Stimulated activated memory B cell treated with anti-CD40 and anti-IgM and Interleukin-4, amounts not matched to agents 10 μg/mL and 1 μg/mL and 100 μg/mL, for 72 hours (primary cell): ENCODE measurements around the gene GGA1.

Experiments used
- ATAC-seq: fragments of 150-1000 bp; cut with Tn5 transposase; 2 replicates; pipeline ENCODE4 v1.10.0; 2021
- H3K27ac Mint-ChIP-seq: one replicate; pipeline ENCODE4 v1.8.0; 2022; ENCODE audit warnings: mild to moderate bottlenecking, mixed read lengths
- H3K27me3 Mint-ChIP-seq: one replicate; pipeline ENCODE4 v1.8.0; 2022; ENCODE audit warnings: mixed read lengths
- H3K36me3 Mint-ChIP-seq: one replicate; pipeline ENCODE4 v1.8.0; 2022; ENCODE audit warnings: mixed read lengths
- H3K4me1 Mint-ChIP-seq: one replicate; pipeline ENCODE4 v1.8.0; 2022; ENCODE audit warnings: mixed read lengths
- H3K4me3 Mint-ChIP-seq: one replicate; pipeline ENCODE4 v1.8.0; 2022; ENCODE audit warnings: mild to moderate bottlenecking, moderate library complexity, mixed read lengths
- H3K9me3 Mint-ChIP-seq: one replicate; pipeline ENCODE4 v1.8.0; 2022; ENCODE audit warnings: mixed read lengths

Gene GGA1

GRCh38 chr22:37674951-37675929, 66.6 kb downstream of the GGA1 start, which contains the start of gene LGALS1:
TSS of gene LGALS1 (plus strand) at chr22:37675636. CDS start at chr22:37675703, 67 bp downstream.
- Mint-ChIP-seq H3K4me1 (peaks cover 71% of the 10 kb centered on the region), H3K36me3 (peaks cover 20% of the 10 kb centered on the region), H3K9me3 (no peaks in the 10 kb centered on the region), H3K27ac (peak within 1 kb of the TSS; percentile 95), H3K4me3 (peak within 1 kb of the TSS; percentile 85), H3K27me3 (no peaks in the 10 kb centered on the region)
- peak; percentile 78 for ATAC-seq

DNA sequence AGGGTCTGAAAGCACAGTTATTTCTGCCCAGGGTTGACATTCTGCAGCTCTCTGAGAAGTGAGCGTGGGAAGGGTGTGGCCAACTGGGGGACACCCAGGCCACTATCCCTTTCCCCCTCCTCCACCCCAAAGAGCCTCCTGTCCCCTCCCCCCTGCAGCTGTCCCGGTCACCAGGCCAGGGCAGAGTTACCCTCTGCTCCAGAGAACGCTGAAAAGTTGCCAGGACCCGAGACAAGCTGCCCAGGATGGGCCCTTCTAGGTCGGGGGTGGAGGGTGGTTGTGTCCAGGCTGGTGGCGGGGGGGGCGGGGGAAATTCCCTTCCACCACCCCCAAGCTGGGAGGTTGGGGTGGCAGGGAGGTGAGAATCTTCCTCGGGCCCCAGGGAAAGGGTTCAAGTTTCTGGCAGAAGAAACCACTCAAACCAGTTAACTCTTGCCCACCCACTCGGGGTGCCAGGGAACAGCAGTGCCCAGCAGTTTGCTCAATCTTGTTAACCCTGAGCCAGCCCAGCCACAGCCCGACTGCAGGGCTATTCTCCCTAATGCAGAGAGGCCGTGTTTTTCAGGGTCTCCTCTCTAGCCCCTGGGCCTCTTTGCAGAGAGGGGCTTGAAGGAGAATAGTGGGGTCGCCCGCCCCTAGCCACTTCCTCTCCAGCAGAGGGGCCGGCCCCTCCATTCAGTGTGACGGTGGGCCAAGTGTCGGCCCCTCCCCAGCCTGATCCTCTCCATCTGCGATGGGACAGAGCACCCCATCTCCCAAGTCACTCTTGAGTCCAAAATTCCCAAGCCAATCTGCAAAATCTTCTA, 67.5 kb downstream of the GGA1 start:
- Mint-ChIP-seq H3K27ac (peak overlapping the region; percentile 95), H3K36me3 (peaks cover 20% of the 10 kb centered on the region), H3K4me1 (peaks cover 70% of the 10 kb centered on the region), H3K27me3 (no peaks in the 10 kb centered on the region), H3K9me3 (no peaks in the 10 kb centered on the region), H3K4me3 (peak overlapping the region; percentile 85)
- ATAC-seq, result peak; percentile 18

DNA sequence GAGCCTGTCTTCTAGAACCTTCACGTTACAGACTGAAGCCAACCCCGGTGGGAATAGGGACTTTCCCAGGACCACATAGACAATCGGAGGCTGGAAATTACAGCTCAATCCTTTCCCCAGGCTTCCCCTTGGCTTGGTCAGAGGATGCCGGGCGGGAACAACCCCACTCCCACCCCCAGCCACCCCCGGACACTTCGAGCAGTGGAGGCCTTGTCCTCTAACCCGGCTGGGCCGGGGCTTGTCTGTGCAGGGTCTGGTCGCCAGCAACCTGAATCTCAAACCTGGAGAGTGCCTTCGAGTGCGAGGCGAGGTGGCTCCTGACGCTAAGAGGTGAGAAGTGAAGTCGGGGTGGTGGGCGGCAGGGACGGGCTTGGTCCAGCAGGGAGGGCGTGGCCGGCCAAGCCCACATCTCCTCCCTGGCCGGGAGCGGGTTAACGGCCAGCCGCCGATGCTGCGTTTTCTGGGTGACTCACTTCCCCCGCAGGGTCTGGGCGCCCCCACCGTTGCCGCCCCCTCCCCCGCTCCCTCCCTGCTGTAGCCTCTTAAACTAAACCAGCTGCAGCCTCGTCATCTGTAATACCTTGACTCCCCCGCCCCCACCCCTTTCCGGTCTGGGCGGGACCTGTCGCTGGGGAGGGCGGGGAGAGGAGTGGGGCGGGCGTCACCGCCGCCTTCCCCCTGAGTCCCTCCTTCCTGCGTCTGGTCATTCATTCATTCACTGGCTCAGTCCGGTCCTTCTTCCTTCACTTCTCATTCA, 68.3 kb downstream of the GGA1 start:
- Mint-ChIP-seq H3K4me1 (peaks cover 75% of the 10 kb centered on the region), H3K36me3 (peaks cover 20% of the 10 kb centered on the region), H3K9me3 (no peaks in the 10 kb centered on the region), H3K4me3 (peak overlapping the region; percentile 85), H3K27me3 (no peaks in the 10 kb centered on the region), H3K27ac (peak overlapping the region; percentile 95)
- ATAC-seq, result peak; percentile 88

- H3K27ac Mint-ChIP-seq, result peak overlapping the region; percentile 95
- peaks cover 69% of the 10 kb centered on the region for H3K4me1 Mint-ChIP-seq
Observed at GRCh38 chr22:37677493-37677974, 68.9 kb downstream of the GGA1 start.

GRCh38 chr22:37678372-37678771, 69.7 kb downstream of the GGA1 start:
- no peak for ATAC-seq
- peaks cover 61% of the 10 kb centered on the region for H3K4me1 Mint-ChIP-seq
- no peak overlapping the region for H3K4me3 Mint-ChIP-seq

More at GRCh38 chr22:37677493-37677974, 68.9 kb downstream of the GGA1 start:
- peak; percentile 22 for ATAC-seq
- H3K27me3 Mint-ChIP-seq, result no peaks in the 10 kb centered on the region
- H3K4me3 Mint-ChIP-seq, result peak overlapping the region; percentile 85
- H3K9me3 Mint-ChIP-seq, result no peaks in the 10 kb centered on the region
- H3K36me3 Mint-ChIP-seq, result peaks cover 20% of the 10 kb centered on the region

GRCh38 chr22:37679670-37680069, 71.0 kb downstream of the GGA1 start:
- Mint-ChIP-seq H3K27me3 (no peaks in the 10 kb centered on the region), H3K27ac (peak overlapping the region; percentile 11), H3K4me3 (no peak overlapping the region), H3K36me3 (peaks cover 20% of the 10 kb centered on the region), H3K9me3 (no peaks in the 10 kb centered on the region), H3K4me1 (peaks cover 48% of the 10 kb centered on the region)
- ATAC-seq, result no peak

More at GRCh38 chr22:37678372-37678771, 69.7 kb downstream of the GGA1 start:
- H3K27me3 Mint-ChIP-seq, result no peaks in the 10 kb centered on the region
- H3K27ac Mint-ChIP-seq, result no peak overlapping the region
- H3K36me3 Mint-ChIP-seq, result peaks cover 20% of the 10 kb centered on the region
- H3K9me3 Mint-ChIP-seq, result no peaks in the 10 kb centered on the region

DNA sequence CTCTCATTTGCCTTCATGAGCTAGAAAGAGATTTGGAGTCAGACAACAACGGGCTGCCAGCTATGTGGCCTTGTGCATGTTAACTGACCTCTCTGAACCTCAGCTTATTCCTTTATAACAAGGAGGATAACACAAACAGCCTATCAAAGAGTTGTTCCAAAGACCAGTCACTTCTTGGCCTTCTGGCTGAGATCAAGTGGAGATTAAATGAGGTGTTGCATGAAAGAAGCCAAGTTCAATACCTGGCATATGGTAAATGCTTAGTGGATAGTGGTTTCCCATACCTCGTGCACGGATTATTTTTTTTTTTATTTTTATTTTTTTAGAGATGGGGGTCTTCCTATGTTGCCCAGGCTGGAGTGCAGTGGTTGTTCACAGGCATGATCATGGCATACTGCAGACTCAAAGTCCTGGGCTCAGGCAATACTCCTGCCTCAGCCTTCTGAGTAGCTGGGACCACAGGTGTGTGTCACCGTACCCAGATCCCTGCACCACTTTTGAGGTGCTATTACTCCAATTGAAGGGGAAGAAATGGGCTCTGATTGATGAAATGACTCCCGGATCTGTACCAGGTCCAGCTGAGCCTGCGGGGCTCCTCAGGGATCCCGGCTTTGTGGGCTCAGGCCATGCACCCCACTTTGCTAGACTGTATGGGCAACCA, 71.7 kb downstream of the GGA1 start:
- no peak overlapping the region for H3K4me3 Mint-ChIP-seq
- H3K27me3 Mint-ChIP-seq, result no peaks in the 10 kb centered on the region
- H3K4me1 Mint-ChIP-seq, result peaks cover 45% of the 10 kb centered on the region
- H3K36me3 Mint-ChIP-seq, result peaks cover 20% of the 10 kb centered on the region
- peak overlapping the region; percentile 80 for H3K27ac Mint-ChIP-seq
- H3K9me3 Mint-ChIP-seq, result no peaks in the 10 kb centered on the region
- ATAC-seq, result no peak

DNA sequence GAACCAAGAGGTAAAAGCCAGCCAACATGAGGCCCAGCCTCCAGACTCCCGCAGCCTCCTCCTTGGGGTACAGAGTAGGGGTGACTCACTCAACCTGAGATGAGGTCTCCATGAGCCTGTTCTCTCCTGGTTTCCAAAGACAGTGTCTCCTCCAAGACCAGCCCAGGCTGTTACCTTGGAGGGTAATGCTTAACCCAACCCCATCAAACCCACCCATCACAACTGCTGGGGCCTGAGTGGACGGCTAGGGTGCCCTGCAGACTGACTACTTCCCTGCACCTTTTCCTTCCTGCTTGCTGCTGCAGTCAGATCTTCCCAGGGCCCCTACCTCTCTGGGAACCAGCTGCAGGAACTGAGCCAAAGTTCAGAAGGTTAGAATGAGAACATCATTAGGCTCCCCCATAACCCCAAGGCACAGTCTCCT, 72.4 kb downstream of the GGA1 start:
- no peak for ATAC-seq
- H3K36me3 Mint-ChIP-seq, result peaks cover 20% of the 10 kb centered on the region
- peak overlapping the region; percentile 80 for H3K27ac Mint-ChIP-seq
- H3K27me3 Mint-ChIP-seq, result no peaks in the 10 kb centered on the region
- H3K9me3 Mint-ChIP-seq, result no peaks in the 10 kb centered on the region
- peaks cover 45% of the 10 kb centered on the region for H3K4me1 Mint-ChIP-seq
- no peak overlapping the region for H3K4me3 Mint-ChIP-seq

- Mint-ChIP-seq H3K9me3 (no peaks in the 10 kb centered on the region), H3K4me3 (no peak overlapping the region)
Observed at GRCh38 chr22:37681556-37682049, 73.0 kb downstream of the GGA1 start.

More at GRCh38 chr22:37681556-37682049, 73.0 kb downstream of the GGA1 start:
- Mint-ChIP-seq H3K4me1 (peaks cover 41% of the 10 kb centered on the region), H3K27me3 (no peaks in the 10 kb centered on the region), H3K27ac (peak overlapping the region; percentile 80), H3K36me3 (peaks cover 16% of the 10 kb centered on the region)
- peak; percentile 38 for ATAC-seq
